ENCODE data around the gene APOBEC4.

- TF ChIP-seq EZH2 (IDR thresholded peaks at IDR 0.05), result no peak
- no peak for TF ChIP-seq POLR2AphosphoS5 (IDR thresholded peaks at IDR 0.05; ENCODE audit: borderline replicate concordance, low read depth, low read length)
These were observed 17.1 kb upstream of the APOBEC4 start for GRCh38 chr1:183670169-183670568.

All from SK-N-MC (cell line).